HG02759 (cell line): ENCODE measurements around the gene WWOX.
A peak's percentile ranks its signal among the peaks of the same experiment; 100 is the strongest.

Experiments used
- ATAC-seq: cut with Tn5 transposase; IDR thresholded peaks from one replicate; pipeline ENCODE4 v1.9.1; 2021; ENCODE audit warnings: mild to moderate bottlenecking, moderate library complexity; ENCODE audit not compliant: unreplicated experiment

The WWOX gene

DNA sequence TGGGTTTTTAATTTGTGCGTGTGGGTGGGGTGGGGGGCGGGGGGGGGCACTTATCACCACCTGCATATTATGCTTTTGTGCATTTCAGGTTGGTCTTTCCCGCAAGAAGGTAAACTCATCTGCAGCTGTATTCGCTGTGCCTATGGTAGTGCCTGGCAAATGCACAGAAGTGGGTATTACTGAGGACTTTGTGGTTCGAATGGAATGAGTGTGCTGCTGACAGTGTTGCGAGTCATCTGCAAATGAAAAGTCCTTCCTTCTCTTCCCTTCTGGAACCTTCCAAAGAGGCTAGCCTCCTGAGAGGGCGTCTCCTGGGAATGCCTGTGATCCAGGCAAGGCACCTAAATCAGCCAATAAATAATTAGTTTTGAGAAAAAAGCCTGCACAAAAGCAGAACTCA is 968.1 kb downstream of the WWOX start:
- ATAC-seq = no peak

DNA sequence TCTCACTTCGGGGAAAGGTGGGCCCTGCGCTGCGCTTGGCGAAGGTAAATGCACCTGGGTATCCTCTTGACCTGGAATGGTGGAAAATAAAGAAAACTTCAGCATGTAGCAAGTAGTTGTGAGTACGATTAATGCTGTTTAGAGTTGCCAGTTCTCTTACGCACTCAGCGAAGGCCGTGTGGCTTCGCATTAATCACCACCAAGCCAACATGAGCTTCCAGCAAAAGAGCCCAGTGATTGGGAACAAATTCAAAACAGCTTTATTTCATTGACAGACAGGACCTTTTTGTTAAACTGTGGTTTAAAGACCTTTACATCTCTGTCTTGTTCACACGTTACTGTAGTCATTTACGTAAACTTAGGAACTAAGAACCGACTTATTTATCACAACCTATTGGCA is 969.7 kb downstream of the WWOX start:
- ATAC-seq = no peak

DNA sequence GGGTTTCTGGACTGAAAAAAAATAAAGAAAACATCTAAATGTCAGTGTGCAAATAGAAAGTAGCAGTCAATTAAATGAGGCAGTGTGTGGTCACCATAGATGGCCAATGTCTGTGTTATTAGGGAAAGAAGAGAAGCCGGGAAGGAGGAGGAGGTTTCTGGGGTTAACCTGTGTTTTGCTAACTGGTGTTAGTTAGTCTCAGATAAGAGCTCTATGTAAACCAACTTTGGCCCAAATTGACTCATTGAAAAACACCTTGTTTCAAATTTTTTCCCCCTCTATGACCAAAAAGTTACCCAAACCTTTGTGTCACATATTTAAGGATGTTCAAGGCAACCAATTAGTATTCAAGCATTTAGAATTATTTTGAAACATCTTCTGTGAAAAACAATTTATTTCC is 970.2 kb downstream of the WWOX start:
- ATAC-seq = no peak

DNA sequence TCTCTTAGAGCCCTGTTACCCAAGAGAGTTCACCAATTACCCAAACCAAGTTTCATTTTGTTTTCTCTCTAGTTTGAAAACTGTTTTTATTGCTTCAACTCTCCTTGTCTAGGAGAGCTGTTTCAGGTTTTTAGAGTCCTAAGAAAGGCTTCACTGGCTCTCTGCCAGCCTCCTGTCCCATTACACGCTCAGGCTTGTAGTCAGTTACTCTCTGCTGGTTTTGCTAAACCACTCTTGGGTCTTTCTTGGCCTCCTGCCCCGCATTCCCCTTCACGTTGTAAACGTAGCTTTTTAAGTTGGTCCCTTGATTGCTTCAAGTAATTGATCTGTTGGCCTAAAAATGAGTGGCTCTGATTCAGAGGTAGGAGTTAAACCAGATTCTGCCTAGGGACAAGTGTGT is 972.0 kb downstream of the WWOX start:
- no peak for ATAC-seq

DNA sequence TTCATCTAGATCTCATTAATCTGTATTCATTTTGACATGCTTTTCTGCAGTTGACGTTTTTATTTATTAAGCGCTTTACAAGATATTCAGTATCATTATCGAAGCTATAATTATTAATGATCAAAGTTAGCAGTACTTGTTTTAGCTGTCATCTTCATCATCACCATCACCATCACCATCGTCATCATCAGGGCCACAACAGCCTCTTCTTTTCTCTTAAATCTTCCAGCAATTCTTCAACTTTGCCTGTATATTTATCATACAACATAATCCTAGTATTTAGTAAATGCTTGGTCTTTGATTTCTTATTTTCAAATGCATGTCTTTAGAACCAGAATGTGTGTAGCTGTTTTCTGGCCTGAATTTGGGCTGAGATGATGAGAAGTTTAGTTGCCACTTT is 973.1 kb downstream of the WWOX start:
- no peak for ATAC-seq

DNA sequence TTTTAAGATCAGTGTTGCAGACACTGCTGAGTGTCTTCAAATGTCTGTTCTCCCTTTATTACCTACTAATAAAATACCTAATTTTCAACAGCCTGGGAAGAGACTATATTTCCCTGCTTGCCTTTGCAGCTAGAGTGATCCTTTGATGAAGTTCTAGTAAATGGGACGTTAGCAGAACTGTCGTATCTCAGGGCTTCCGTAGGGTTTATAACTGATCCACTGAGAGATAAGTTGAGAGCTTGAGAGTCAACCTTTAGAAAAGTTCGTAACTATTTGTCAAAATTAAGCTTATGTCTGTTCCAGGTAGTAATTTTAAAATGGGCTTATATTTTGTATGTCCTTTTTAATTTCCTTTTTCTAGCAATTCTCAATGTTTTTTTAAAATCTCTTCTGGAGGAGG is 974.1 kb downstream of the WWOX start:
- ATAC-seq = no peak

DNA sequence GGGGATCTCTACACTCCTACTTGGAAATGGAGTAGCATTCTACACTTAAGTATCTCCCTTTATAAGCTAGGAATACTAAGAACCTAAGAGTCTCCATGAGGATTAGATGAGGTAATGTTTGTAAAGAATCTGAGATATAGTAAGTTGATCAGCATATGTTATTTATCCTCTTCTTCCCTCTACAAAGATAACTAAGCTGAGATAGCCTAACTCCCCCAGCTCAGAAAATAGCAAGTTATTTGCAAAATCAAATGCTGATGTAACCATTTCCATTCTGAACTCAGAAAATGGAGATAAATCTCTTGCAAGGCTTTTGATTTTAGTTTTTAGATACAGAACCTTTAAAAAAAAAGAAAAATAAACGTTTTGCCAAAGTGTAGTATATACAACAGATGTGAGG is 975.1 kb downstream of the WWOX start:
- no peak for ATAC-seq

DNA sequence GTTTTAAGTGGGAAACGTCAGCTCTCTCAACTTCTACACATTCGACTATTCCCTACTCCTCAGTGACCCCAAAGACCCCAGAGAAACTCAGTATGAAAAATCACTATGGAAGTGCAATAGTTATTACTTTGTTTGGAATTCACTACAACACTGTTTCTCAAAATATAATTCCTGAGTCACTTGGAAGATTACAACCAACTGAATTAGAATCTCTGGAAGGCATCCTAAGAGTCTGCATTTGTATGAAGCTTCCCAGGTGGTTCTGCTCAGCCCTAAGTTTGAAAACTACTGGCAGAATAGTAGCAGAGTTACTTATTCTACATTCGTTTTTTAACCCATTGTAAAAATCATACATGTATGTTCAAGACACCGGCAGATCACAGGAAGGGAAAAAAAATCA is 975.5 kb downstream of the WWOX start:
- no peak for ATAC-seq

DNA sequence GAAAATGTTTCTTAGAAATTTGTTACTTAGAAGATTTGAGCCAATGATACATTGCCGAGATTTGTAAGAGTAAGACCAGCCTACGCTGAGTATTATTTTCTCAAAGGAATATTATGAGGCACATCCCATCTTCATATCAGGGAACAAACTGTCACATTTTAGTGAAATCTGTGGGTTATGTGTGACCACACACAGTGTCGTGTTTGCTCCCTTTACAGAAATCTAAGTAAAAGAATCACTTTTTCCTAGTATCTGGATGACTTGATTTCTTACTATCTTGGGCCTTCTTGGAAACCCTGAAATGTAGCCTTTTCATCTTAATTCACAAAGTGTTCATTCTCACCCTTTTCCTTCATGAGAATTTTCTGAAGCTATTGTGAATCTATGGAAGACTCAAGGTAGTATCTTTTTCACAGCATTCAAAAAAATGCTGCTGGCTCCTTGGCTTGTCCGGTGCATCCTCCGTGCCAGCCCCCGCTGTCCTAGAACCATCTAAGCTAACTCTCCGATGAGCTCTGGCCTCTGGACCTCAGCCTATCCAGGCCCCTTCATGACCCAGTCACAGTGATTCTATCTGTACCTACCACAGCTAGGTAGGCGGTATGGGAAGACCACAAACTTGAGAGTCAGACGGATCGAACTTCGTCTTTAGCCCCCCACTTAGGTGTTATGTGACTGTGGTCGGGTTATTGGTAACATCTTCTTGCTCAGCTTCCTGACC is 976.8 kb downstream of the WWOX start:
- ATAC-seq = no peak

DNA sequence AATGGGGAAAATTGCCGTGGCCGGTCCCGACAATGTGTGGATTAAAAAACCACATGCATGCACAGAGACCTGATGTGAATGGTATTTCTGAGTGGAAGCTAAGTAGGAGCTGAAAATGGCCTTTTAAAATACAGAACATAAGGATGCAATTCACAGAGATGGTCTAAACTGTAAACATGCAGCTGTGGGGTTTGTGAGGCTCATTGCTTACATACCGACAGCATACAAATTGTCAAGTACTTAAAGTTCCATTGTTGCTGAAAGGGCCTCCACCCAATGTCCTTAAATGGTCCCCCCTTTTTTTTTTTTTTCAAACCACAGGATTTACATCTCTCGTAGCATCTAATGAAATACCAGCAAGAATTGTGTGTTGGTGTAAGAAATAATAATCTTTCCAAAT is 977.9 kb downstream of the WWOX start:
- no peak for ATAC-seq

DNA sequence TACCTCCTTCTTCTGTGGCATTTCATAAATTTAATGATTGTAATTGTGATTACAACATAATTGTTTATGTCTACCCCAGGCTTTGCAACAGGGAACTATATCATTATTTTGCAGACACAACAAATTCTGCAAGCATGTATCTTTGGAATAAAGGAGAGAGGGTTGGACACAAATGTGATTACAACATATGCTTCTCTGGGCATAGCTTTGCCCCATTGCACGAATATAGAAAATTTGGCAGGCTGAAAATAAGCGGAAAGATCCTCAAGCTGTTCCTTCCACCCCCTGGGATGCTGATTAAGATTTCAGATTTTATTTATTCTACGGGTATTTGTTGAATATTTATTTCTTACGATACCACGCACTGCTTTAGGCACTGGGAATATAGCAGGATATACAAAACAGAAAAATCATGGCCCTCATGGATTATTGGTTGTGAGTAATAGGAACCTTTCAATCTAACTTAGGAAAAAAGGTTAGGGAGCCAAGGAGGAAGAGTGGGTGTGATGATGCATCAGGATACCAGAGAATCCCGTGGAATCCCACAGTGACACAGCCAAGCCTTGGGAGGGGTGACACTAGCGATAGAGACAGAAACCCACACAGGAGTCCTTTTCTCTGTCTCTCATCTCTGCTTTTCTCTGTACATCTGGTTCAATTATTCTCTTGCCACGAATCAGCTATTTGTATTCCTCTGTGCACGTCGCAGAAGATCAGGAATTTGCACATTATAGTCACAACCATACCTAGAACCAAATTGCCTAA is 980.4 kb downstream of the WWOX start:
- ATAC-seq = no peak

DNA sequence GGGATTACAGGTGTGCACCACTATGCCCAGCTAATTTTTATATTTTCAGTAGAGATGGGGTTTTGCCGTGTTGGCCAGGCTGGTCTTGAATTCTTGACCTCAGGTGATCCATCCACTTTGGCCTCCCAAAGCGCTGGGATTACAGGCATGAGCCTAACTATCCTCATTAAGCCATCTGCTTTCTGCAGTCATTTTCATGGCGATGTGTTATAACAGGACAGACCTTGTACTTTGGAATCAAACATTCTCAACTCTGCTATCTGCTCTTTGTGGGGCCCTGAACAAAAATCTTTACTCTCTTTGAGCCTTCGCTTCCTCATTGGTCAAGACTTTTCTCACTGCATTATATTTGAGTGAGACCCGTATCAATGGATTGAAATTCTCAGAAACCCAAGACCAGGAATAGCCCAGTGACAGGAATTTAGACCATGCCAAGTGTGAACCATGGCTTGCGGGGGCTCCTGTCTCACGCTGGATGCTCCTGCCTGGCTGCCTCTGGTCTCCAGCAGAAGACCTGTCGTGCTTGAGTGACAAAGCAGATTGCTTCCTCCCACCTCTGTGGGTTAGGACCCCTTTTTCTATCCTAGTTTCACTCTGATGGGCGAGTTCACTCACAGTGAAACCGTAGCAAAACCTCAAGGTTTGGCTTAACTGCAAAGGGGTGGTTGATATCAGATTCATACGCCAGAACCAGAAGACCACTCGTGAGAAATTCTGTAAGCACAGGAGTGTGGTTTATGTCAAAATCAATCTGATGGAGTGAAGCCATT is 982.0 kb downstream of the WWOX start:
- no peak for ATAC-seq

DNA sequence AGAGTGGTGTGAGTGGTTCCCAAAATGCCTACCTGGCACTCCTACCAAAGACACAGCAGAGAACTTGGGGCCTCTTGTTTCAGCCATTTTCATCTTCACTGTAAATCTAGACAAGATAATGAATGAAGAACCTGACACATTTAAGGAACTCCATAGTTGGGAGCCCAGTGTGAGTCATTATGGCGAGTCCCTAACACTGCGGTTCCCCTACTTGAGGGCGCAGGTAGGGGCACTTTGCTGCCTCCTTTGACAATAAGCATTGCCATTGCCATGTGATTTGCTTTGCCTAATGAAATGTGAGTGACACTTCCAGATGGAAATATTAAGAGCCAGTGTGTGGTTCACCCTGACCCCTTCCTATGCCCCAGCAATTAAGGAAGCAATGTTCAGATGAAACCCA is 983.5 kb downstream of the WWOX start:
- ATAC-seq = no peak

DNA sequence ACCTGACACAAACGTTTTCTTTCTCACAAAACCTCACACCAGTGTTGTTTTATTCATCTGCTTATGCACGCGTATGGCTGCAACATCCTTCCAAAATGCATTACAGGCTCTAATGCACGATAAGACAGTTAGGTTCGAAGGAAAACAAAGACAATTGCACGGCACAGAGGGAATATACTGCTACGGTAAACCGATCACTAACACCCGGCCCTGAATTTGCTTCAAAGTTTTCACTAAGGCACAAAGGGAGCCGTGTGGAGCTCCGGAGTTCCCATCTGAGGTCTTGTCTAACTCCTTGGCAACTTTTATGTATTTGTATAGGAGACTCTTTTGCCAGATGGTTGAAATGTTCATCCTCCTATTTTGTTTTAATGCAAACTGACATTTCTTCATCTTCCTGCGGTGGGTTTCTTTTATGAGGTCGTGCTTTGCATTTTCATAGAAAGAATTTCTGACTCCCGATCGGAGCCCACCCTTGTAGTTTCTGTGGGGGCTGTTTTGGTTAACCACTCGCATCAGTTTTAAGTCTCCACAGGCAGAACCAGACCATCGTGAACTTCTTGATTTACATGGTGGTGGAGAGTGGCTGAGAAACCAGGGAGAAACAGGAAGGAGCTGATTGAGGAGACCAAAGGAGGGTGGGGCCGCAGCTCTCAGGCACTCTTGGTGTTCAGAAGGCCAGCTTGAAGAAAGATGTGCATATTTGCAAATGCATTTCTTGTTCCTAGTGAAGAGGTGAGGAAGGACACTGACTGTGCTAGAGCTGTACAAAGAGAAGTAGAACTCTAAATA is 984.2 kb downstream of the WWOX start:
- ATAC-seq = no peak

DNA sequence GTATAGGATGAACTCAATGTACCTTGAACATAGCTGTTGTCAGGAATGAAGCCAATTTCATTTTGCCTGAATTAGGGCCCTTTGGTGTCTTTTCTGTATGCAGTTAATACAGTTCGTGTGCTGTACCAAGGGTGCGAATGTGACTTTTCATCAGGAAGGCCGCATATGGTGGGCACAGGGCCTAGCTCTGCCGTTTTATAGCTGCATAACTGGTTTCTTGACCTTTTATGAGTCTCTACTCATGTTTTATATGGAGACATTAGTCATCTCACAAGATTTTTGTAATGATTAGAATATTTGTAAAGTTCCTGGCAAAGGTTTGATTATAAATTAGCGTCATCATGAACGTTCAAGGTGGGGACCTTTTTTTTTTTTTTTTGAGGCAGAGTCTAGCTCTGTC is 989.5 kb downstream of the WWOX start:
- no peak for ATAC-seq

DNA sequence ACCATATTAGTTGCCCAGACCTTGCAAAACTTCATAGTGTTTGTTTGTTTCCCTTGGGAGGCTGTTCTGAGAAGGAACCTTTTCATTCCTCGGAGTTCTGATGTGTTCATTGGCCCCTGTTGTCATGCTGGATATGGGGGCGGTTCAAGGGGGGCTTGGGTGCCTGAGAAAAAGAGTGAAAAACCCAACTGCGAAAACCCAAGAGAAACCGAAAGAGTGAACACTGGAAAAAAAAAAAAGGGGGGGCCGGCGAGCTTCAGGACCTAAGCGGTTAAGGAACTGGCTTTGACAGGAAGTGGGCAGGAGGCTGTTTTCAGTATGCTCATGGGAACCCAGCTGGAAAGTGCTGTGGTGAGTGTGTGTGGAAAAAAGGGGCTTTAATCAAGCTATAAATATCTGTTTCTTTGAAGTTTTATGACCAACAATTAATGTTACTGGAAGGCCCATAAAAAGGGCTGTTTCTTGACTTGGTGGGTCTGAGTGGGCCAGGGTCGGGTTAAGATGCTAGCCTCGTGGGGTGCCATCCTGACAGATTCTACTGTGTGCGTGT is 990.4 kb downstream of the WWOX start:
- peak; percentile 46 for ATAC-seq

DNA sequence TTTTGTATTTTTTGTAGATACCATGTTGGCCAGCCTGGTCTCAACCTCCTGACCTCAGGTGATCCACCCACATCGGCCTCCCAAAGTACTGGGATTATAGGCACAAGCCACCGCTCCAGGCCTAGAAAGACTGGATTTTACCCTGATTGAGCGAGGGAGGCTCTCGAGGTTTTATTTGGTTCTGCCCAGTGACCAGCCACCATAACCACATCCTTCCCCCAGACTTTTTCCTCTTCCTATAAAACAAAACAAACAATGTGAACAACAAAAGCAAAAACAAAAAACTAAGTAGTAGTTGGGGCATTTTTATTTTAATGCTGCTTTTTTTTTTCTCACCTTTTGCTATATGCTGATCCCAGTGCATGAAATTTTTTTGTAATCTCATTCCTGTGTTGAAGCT is 991.5 kb downstream of the WWOX start:
- no peak for ATAC-seq

DNA sequence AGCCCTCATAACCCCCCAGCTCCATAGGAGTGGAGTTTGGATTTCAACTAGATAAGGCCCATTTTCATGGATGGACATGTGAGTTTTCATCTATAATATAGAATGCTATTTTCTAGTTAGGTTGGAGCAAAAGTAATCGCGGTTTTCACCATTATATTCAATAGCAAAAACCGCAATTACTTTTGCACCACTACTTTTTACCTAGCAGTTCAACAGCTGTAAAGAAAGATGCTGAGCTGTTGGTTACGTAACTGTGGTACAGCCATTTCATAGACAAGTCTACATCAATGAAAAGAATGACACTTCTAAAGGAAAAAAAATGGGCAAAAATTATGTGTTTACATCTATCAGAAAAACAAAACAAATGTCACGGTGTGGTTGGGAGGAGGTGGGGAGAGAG is 993.4 kb downstream of the WWOX start:
- no peak for ATAC-seq

DNA sequence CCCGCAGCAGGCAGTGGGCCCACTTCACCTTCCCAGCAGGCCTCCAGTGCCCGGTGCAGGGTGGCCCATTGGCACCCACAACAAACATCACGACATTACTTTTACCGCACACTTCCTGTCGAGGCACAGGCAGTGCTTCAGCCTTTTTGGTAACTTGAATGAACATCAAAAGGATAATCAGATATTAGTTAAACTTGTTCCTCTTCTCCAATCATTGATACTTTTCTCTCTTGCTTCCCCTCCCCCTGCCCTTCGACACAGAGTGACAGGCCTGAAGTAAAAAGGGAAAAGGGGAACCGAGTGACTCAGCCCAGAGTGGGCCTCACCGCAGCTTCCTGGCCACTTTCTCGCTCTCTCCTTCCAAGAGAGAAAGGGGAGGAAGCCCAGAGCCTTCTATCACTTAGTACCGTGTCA is 994.1 kb downstream of the WWOX start:
- peak; percentile 68 for ATAC-seq

DNA sequence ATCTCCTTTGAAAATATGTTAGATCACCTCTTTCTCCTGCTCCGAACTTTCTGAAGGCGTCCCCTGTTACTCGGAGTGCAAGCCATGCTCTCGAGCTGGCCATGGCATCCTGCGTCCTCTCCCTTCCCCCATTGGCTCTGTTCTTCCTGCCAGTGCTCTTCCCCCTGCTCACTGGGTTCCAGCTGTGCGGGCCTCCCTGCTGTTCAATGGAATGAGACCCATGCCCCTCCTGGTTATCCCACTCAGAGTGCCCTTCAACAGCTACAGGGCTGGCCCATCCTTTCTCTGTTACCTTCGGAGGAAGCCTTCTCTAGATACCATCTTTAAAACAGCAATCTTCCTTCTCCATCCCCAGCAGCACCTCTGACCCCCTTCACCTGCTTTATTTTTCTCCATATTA is 996.8 kb downstream of the WWOX start:
- ATAC-seq = no peak

DNA sequence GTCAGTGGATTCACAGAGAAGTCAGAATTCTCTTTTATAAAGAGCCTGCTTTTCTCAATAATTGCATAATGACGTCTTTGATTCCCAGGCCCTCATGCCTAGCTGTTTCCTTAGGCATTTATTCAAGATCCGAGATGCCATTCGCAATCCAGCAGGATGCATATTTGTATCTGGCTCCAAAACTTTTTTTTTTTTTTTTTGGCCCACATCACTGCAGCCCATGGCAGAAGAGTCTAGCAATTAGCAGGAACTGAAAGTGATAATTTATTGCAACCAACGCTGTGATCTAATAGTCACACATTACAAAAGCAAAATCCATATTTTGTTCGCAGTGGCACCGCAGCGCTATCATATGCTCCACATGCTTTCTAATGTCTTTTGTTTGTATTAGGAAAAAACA is 997.7 kb downstream of the WWOX start:
- no peak for ATAC-seq
